LNCAP (cell line): ENCODE results near the gene TAS1R1.

Source experiments
- TF ChIP-seq, protein P1 (sequence below): fragments of 450-650 bp; IDR thresholded peaks from 2 replicates; pipeline ENCODE4 v1.5.1; 2017; ENCODE audit warnings: mild to moderate bottlenecking

TAS1R1 gene

DNA sequence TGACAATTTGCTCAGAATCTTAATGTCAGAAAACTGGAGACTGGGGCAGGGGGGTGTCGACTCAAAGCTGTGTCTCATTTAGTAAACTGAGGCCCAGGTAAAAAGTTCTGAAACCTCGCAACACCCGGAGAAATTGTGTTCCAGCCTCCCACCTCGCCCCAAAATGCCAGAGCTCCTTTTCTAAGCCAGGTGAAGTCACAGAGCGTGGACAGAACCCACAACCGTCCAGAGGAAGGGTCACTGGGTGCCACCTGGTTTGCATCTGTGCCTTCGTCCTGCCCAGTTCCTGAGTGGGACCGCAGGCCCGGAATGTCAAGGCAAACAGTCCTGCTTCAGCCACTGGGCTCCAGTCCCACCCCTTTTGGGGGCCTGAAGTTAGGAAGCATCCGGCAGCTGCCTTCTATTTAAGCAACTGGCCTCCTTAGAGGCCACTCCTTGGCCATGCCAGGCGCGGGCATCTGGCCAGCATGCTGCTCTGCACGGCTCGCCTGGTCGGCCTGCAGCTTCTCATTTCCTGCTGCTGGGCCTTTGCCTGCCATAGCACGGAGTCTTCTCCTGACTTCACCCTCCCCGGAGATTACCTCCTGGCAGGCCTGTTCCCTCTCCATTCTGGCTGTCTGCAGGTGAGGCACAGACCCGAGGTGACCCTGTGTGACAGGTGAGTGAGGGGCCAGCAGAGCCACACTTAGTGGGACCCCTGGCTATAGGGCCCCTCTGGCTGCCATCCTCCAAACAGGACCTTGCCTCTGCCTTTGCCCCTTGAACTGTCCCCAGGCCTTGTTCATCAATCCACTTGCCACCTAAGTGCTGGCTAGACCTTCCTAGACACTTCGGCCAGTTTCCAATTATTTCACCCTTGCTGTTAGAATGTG is at the start of gene TAS1R1:
TAS1R1 (plus strand) TSS at position 401 of the 872 bp plus-strand sequence; CDS start at position 468, 67 bp downstream.
- TF ChIP-seq, protein P1, sequence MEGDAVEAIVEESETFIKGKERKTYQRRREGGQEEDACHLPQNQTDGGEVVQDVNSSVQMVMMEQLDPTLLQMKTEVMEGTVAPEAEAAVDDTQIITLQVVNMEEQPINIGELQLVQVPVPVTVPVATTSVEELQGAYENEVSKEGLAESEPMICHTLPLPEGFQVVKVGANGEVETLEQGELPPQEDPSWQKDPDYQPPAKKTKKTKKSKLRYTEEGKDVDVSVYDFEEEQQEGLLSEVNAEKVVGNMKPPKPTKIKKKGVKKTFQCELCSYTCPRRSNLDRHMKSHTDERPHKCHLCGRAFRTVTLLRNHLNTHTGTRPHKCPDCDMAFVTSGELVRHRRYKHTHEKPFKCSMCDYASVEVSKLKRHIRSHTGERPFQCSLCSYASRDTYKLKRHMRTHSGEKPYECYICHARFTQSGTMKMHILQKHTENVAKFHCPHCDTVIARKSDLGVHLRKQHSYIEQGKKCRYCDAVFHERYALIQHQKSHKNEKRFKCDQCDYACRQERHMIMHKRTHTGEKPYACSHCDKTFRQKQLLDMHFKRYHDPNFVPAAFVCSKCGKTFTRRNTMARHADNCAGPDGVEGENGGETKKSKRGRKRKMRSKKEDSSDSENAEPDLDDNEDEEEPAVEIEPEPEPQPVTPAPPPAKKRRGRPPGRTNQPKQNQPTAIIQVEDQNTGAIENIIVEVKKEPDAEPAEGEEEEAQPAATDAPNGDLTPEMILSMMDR = no peak

DNA sequence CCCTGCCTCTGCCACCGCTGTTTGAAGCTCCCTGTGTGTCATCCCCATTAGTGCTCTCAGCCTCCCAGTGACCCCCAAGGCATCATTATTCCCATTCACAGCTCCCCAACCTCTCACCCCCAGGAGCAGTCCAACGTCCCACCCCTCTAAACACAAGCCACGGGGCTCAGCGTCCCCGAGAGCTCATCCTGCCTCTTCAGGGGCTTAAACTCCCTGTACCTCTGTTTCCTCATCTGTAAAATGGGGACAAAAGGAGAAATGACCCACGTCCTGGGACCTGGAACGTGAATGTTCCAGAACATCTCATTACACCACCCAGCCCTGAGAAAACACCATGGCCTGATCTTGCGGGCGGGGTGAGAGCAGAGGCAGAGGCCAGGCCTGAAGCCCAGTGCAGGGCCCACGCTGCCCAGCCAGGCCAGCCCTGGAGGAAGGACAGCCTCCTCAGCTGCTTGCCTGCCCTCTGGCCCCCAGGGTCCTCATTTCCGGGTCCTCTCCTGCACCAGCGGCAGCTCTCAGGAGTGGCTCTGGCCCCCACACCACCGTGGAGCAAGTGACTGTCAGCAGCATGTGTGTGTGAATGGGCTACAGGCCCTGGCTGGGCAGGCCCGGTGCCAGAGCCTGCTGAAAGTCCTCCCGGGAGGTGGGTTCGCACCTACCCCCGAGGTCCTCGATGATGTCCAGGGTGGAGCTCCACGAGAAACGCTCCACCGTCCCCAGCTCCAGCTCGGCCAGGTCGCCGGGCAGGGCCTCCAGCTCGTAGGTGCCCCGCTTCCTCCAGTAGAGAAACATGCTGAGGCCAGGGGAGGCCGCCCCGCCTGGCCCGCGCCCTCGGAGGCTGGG is 49.5 kb upstream of the TAS1R1 start:
- TF ChIP-seq, protein P1 = no peak

DNA sequence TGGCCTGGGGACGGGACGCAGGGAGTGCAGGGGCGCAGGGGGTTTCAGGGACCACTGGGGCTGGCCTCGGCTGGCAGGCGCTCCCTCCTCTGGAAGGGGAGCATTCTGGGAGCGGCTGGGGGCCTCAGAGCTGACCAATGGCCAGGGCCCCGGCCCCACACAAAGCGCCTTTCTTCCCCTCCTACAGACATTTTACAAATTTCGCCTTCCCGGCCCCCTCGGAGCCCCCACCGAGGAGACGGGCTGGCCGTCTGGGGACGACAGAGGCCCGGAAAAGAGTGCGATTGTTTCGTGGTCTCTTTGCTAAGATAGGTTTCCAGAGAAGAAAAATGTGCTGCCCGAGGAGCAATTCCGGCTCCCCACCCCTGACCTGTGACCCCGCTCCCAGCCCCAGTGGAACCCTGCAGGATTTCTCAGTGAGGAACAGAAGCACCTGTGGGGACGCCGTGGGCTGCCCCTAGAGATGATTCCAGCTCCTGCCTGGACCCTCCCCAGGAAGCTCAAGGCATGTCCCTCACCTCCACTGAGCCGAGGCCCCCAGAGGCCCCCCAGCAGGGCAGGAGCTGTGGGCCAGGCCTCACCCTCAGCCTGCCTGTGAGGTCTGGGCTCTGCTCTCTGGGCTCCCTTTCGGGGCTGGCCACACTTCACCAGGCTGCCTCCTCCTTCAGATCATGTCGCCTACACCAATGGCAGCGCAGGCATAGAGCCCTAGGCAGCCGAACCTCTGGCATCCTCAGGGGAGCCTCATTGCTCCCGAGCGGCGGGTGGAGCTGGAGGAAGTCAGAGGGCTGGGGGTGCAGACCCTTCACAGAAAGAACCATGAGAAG is 48.7 kb upstream of the TAS1R1 start:
- TF ChIP-seq, protein P1 = no peak

DNA sequence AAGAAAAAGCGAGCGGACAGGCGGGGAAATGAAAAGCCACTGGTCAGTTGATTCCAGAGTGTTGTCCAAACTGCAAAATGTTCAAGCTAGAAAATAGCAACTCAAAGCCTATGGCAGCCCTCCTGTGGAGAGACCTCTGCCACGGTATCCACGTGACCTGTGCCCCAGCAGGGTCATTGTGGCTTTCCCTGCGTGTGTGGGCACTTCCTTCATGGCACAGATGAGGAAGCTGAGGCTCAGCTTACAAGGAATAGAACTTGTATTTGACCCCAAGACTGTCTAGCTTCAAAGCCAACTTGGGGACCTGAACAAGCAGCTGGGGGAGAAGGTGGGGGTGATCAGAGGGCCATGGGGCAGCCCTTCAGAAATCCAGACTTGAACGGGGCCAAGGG is 48.1 kb upstream of the TAS1R1 start:
- TF ChIP-seq, protein P1 = no peak

DNA sequence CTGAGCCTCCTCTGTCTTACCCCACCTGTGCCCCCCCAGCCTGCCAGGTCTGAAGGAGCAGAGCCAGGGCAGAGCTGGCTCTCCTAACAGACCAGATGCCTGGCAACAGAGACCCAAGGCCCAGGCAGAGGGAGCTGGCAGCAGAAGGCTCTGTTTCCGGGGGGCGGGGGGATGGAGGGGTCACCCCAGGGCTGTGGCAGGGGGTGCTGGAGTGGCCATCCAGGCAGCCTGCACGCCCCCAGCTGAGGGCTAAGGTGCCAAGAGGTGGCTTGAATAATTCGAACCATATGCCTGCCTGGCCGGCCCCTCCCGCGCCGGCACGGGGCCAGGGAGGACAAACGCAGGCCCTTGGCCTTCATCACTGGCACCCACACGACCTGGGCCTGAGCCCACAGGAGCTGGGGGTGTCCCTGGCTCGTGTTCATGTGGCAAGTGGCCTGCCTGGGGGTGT is 47.6 kb upstream of the TAS1R1 start:
- TF ChIP-seq, protein P1 = no peak

DNA sequence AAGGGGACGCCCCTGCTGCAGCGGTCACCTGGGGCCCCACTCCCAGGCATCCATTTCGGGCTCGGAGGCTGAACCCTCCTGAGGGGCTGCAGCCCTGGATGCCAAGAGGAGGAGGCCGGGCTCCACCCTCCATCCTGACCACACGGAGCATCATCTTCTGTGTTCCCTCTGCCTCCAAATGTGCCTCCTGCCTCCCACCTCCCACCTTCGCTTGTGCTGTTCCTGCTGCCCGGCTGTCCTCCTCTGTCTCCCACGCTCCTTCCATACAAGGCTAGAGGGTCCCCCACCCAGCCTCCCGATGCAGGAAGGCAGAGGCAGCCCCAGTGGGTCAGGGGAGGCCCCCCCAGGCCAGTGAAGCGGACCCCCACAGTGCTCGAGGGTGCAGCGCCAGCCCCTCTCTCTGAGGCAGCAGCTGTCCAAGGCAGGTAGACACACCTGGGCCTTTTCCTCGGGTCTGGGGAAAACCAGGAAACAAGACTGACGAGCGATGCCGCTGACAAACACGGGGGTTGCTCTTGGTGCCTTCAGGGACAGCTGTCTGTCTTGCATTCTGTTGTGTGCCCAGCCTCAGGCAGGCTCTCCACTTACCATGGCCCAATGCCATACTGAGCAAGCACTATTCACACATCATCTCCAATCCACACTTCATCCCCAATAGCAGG is 46.8 kb upstream of the TAS1R1 start:
- TF ChIP-seq, protein P1 = no peak
